Lung microvascular endothelial cell (primary cell): ENCODE results near the gene NFIC. TPM values are rescaled to one million over a fixed set of nuclear protein-coding genes. Genes with fewer than 3 reads are reported as not detected.
A peak's percentile ranks its signal among the peaks of the same experiment; 100 is the strongest.
"Not testable (repeated sequence)": the region's sequence is repeated elsewhere in the genome, so short reads cannot be mapped to it uniquely, and the experiment has no call there.

Experiments used
- DNase-seq, 2 donors: peaks; one replicate each; pipeline versions ENCODE4 v3.0.0 to v3.0.0-alpha.2; 2010; ENCODE audit warnings: low read depth in 2 of 2
- total RNA-seq: library from RNA; depleted of rRNA; stranded (reverse); fragments of >200 nt; gene quantifications from 2 replicates; pipeline ENCODE4 v1.2.1, GENCODE V29; 2014

The NFIC gene
- total RNA-seq, 1 donor from 2014 or later: 11.7 TPM

GRCh38 chr19:3370728-3371591, 4.6 kb downstream of the NFIC start:
- DNase-seq: no peak

- DNase-seq: no peak
These were observed 6.0 kb downstream of the NFIC start for GRCh38 chr19:3372413-3372812.

GRCh38 chr19:3373971-3374368, 7.6 kb downstream of the NFIC start:
- DNase-seq: no peak

GRCh38 chr19:3374369-3375112, 8.2 kb downstream of the NFIC start:
- no peak for DNase-seq

- DNase-seq: peak; percentile 74 to 78
These were observed 9.1 kb downstream of the NFIC start for GRCh38 chr19:3375221-3376090.

- not testable (repeated sequence) for DNase-seq
These were observed 9.7 kb downstream of the NFIC start for GRCh38 chr19:3376091-3376455.

- DNase-seq: no peak
These were observed 12.2 kb downstream of the NFIC start for GRCh38 chr19:3378352-3379150.

- DNase-seq: no peak
These were observed 14.4 kb downstream of the NFIC start for GRCh38 chr19:3380829-3381228.

- DNase-seq: no peak
These were observed 15.5 kb downstream of the NFIC start for GRCh38 chr19:3381701-3382372.

- no peak for DNase-seq
These were observed 16.2 kb downstream of the NFIC start for GRCh38 chr19:3382460-3383100.

GRCh38 chr19:3383121-3383722, 16.8 kb downstream of the NFIC start:
- no peak for DNase-seq

- DNase-seq: peak in 1 of 2 donors; percentile 37
These were observed 20.3 kb downstream of the NFIC start for GRCh38 chr19:3386447-3387234.

GRCh38 chr19:3387645-3388589, 21.5 kb downstream of the NFIC start:
- DNase-seq: peak; percentile 31 to 48

- DNase-seq: no peak
These were observed 23.0 kb downstream of the NFIC start for GRCh38 chr19:3389446-3389778.

GRCh38 chr19:3389876-3390371, 23.5 kb downstream of the NFIC start:
- peak in 1 of 2 donors; percentile 21 for DNase-seq

- not testable (repeated sequence) for DNase-seq
These were observed 25.5 kb downstream of the NFIC start for GRCh38 chr19:3391911-3392310.

- DNase-seq: no peak
These were observed 26.1 kb downstream of the NFIC start for GRCh38 chr19:3392480-3392879.
